ENCODE data around the gene CDKN1C. TPM values are rescaled to one million over a fixed set of nuclear protein-coding genes. Genes with fewer than 3 reads are reported as not detected.

The CDKN1C gene
- 7.7 to 12.3 TPM (median 11.3 TPM) in 5 replicates for total RNA-seq (2022; extraction: Qiagen RNA extraction)

GRCh38 chr11:2885678-2886081, at the start of gene CDKN1C:
TSS of gene CDKN1C (minus strand) at chr11:2885775. CDS start at chr11:2885456, 319 bp downstream.

DNA sequence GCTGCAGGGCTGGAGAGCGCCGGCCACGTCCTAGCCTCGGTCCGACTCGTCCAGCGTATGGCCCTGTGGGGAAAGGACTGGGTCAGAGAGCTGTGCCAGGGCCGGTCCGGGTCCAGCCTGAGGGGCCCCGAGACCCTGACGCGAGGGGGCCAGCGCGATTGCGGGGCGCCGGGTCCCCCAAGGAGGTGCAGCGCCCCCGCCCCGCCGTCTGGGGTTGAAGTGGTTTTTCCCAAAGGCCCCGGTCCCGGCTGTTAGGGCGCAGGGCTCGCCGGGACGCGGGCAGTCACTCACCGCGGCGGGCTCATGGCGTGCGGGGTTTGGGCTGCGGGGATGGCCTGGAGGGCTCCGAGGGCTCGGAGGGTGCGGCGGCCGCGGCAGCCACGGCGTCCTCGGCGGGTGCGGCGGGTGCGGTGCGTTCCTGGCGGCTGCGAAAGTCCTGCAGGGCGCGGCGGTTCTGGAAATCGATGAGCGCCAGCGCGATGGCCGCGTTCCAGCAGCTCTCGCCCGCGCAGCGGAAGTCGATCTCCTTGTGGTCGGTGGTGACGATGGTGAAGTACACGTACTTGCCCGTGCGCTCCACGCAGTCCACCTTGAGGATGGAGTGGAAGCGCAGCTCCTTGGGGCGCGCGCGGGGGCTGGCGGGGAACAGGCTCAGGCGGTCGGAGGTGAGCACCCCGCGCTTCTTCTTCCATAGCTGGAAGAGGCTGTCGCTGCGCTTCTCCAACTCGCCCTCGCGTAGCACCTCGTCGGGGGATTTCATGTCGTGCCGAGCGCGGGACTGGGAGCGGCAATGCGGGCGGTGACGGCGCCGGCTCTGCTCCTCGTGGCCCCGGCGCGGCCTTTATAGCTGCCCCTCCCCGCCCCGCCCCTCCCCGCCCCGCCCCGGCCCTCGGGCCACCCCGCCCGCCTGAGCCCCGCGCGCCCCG, 43.3 kb upstream of the CDKN1C start, which contains the start of gene PHLDA2:
Gene PHLDA2, minus strand, starts transcription at position 816 of the 926 bp plus-strand sequence. Its CDS starts 56 bp downstream, at position 760.

Other genes starting within 250 kb of the CDKN1C start
- gene KCNQ1OT1, start 185.8 kb downstream of the CDKN1C start, total RNA-seq (2022; extraction: Qiagen RNA extraction), result 0.04 to 0.08 TPM (median 0.05 TPM) in 5 replicates
- gene PHLDA2, start 43.6 kb upstream of the CDKN1C start, total RNA-seq (2022; extraction: Qiagen RNA extraction), result 81.8 to 133 TPM (median 110 TPM) in 5 replicates
- gene NAP1L4, start 106.6 kb upstream of the CDKN1C start, total RNA-seq (2022; extraction: Qiagen RNA extraction), result 110 to 129 TPM (median 116 TPM) in 5 replicates
- 61.1 to 76.4 TPM (median 62.0 TPM) in 5 replicates for gene CARS1, start 171.6 kb upstream of the CDKN1C start, total RNA-seq (2022; extraction: Qiagen RNA extraction)